OCI-LY1 (cell line): ENCODE results near the gene GHRL.

ENCODE experiments used
- CTCF ChIP-seq: fragments of 200-600 bp; sonication (generic), shearing (Covaris generic); IDR thresholded peaks from 2 replicates; pipeline ENCODE4 v1.5.1; 2017; ENCODE audit warnings: mild to moderate bottlenecking, antibody characterized with exemption, low read length, moderate library complexity, mixed read lengths
- EZH2 ChIP-seq: fragments of 200-600 bp; sonication (generic), shearing (Covaris generic); IDR thresholded peaks from 2 replicates; pipeline ENCODE4 v1.8.0; 2017; ENCODE audit warnings: borderline replicate concordance, mixed run types, mild to moderate bottlenecking, antibody characterized with exemption, low read length, moderate library complexity, mixed read lengths

- no peak for TF ChIP-seq CTCF
- no peak for TF ChIP-seq EZH2
These were observed 23.8 kb downstream of the GHRL start for GRCh38 chr3:10268930-10269329.
